A549 treated with RU486 at 1 μM for 4 hours (cell line): ENCODE results near the gene OLFM2. TPM values are rescaled to one million over a fixed set of nuclear protein-coding genes. Genes with fewer than 3 reads are reported as not detected.

ENCODE experiments used
- total RNA-seq: library from RNA; stranded (reverse); fragments of 200-300 nt; extraction: Qiagen RNA extraction; gene quantifications from 5 replicates; pipeline ENCODE4 v1.2.3, GENCODE V29; 2022; ENCODE audit warnings: low read depth

OLFM2 gene
- 9.2 to 12.4 TPM (median 11.5 TPM) in 5 replicates for total RNA-seq

DNA sequence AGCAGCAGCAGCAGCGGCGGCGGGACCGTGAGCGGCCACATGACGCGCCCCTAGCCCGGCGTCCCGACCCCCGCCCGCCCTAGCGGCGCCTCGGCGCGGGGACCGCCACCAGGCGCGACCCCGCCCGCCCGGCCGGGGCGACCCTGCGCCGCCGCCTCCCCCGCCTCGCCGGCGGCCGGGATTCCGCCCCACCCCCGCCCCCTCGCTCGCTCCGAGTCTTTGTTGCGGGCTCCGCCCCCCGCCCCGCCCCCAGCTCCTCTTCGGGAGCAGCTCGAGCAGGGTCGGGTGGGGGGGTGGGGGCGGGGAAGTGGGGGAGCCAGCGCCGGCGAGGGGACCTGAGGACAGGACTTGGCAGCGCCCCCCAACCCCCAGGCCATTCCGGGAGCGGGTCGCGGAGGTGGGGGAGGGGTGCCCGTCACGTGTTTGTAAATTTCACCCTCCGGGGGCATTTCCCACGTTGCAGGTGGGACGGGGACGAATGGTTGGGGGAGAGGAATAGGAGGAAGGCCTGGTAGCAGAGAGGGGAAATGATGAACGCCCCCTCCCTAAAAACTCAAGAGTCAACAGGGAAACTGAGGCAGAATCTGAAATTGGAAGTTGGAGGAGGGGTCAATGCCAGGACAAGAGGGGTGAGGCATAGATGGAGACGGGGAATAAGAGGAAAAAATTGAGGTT, at the start of gene OLFM2:
TSS of gene OLFM2 (minus strand) at position 190 of the 675 bp plus-strand sequence. CDS start at position 41, 149 bp downstream.

DNA sequence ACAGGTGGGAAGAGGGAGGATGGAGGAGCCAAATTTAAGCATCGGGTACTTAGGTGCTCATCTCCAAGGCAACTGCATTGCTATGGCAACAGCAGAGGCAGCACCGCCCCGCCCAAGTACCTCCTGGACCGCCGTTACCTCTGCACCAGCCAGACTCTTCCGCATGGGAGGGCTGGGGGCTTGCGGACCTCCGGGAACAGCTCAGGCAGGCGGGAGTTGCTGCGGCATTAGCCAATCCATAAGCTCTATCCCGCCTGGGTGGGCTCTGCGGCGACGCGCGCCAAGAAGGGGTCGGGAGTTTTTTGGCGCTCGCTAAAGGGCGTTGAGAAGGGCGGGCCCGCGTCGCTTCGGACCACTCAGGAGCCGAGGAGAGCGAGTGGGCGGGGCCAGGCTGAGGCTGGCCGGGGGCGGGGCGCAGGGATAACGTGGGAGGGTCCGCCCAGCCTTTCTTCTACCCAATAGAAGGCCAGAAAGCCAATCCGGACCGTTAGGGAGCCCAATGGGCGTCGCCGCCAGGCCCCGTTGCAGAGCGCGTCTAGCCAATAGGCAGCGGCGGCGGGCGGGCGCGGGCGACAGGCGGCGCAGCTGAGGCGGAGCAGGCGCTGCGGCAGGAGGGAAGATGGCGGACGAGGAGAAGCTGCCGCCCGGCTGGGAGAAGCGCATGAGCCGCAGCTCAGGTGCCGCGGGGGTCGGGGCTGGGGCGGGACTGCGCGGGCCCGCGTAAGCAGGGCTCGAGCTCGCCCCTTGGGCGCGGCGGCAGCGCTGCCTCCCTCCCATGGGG, 101.4 kb downstream of the OLFM2 start, which contains the start of gene PIN1:
TSS of gene PIN1 (plus strand) at position 593 of the 781 bp plus-strand sequence. CDS start at position 620, 27 bp downstream.

DNA sequence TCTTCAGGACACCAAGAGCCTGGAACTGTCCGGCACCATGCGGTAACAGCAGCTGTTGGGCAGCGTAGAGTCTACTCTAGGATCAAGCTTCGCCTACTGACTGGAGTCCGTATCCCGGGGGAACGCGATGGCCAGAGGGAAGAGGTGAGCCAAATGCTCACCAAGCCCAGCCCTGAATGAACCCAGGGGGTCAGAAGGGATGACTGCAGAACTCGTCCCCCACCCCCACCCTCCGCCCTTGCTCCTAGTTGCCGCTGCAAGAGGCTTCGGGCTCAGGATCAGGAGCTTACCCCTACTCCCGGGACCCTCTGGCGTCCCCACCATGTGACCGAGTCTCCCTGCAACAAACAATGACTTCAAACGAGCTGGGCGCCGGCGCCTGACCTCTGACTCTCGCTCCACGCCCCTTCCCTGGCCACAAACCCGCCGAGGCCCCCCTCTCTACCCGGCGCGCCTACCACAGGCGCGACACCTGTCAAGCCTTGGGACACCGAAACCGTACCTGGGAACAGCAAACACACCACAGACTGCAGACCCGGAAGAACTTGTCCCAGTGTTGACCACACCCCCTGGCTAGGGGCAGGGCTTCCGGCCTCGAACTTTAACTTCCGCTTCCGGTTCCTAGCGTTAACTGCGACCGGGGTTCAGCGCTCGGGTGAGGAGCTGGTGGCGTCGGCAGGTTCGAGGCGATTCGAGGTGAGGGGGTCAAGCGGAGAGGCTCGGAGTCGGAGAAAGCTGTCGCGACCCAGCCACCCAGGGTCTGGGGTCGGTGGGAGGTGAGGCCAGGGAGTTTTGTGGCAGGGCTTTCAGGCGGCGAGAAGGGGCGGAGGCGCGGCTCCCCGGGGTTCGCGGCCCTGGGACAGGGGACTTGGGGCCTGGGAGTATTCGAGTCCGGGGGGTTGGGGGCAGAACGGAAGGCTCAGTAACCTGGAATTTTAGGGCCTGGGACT, 108.8 kb downstream of the OLFM2 start, which contains the start of gene UBL5:
TSS of gene UBL5 (plus strand) at position 630 of the 950 bp plus-strand sequence. CDS start 420 bp downstream, outside the sequence.

DNA sequence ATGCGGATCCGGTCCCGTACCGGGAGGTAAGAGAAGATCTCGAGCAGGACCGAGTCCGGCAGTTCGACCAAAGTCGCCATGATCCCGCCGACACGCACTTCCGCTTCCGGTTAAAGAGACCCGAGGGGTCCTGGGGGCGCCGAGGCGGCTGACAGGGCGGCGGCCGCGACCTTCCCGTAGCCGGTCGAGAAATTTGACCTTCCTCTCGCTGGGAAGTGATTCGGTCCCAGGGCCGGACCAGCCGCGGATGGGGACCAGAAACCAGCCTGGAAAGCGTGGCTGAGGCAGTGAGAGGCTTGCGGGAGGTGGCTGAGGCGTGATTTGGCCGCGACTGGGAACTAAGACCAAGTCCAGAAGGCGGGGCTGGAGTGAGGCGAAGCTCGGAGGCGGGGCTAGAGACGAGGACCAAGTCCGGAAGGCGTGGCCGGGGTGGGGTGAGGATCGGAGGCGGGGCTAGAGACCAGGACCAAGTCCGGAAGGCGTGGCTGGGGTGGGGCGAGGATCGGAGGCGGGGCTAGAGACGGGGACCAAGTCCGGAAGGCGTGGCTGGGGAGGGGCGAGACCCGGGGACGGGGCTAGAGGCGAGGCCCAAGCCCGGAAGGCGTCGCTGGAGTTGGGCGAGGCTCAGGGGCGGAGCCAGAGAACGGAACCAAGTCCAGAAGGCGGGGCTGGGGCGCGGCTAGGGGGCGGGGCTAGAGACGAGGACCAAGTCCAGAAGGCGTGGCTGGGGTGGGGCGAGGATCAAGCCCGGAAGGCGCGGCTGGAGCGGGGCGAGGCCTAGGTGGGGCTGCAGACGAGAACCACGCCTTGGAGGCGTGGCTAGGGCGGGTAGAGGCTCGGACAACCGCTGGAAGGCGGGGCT, 117.3 kb downstream of the OLFM2 start, which contains the start of gene FBXL12:
TSS of gene FBXL12 (minus strand) at position 346 of the 862 bp plus-strand sequence. CDS start at position 80, 266 bp downstream.

Other genes starting within 250 kb of the OLFM2 start
- 0.61 to 1.7 TPM (median 1.2 TPM) in 5 replicates for gene ZNF846, start 167.8 kb downstream of the OLFM2 start, total RNA-seq
- 11.0 to 14.4 TPM (median 13.1 TPM) in 5 replicates for gene FBXL12, start 117.4 kb downstream of the OLFM2 start, total RNA-seq
- 394 to 462 TPM (median 426 TPM) in 5 replicates for gene UBL5, start 108.6 kb downstream of the OLFM2 start, total RNA-seq
- 52.9 to 77.8 TPM (median 76.3 TPM) in 5 replicates for gene PIN1, start 101.2 kb downstream of the OLFM2 start, total RNA-seq
- gene COL5A3, start 74.0 kb upstream of the OLFM2 start, total RNA-seq, result 3.5 to 5.4 TPM (median 3.6 TPM) in 5 replicates
- gene RDH8, start 77.0 kb upstream of the OLFM2 start, total RNA-seq, result 0.26 to 0.75 TPM (median 0.53 TPM) in 5 replicates
- gene SHFL, start 149.8 kb upstream of the OLFM2 start, total RNA-seq, result 6.0 to 9.3 TPM (median 8.2 TPM) in 5 replicates
- gene ANGPTL6, start 166.2 kb upstream of the OLFM2 start, total RNA-seq, result 0.05 to 0.14 TPM (median 0.12 TPM) in 3 of 5 replicates, not detected in the others
- gene PPAN, start 169.8 kb upstream of the OLFM2 start, total RNA-seq, result 39.6 to 57.2 TPM (median 57.1 TPM) in 5 replicates
- gene P2RY11, start 175.2 kb upstream of the OLFM2 start, total RNA-seq, result 5.8 to 13.1 TPM (median 7.6 TPM) in 5 replicates
- gene EIF3G, start 183.4 kb upstream of the OLFM2 start, total RNA-seq, result 161 to 180 TPM (median 166 TPM) in 5 replicates